ENCODE data around the gene DENND6B.
"Not testable (repeated sequence)": the region's sequence is repeated elsewhere in the genome, so short reads cannot be mapped to it uniquely, and the experiment has no call there.

The DENND6B gene

DNA sequence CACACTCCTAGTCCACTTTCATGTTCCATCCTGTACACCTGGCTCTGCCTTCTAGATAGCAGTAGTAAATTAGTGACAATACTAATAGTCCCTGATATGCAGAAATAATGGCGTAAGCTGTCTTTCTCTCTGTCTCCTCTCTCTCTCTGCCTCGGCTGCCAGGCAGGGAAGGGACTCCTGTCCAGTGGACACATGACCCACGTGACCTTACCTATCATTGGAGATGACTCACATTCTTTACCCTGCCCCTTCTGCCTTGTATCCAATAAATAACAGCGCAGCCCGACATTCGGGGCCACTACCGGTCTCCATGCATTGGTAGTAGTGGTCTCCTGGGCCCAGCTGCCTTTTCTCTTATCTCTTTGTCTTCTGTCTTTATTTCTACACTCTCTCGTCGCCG is 53.0 kb downstream of the DENND6B start:
- DNase-seq (ENCODE audit: low read depth in 1 of 2, low spot score in 1 of 2): not testable (repeated sequence)

DNA sequence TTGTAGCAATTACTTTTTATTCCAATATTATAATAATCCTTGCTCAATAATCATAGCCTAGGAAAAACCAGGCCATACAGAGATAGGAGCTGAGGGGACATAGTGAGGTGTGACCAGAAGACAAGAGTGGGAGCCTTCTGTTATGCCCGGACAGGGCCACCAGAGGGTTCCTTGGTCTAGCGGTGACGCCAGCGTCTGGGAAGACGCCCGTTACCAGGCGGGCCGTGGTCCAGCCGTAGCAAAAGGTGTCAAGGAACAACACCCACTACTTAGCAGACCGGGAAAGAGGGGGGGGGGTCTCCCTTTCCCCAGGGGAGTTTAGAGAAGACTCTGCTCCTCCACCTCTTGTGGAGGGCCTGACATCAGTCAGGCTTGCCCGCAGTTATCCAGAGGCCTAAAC is 53.5 kb downstream of the DENND6B start:
- not testable (repeated sequence) for DNase-seq (ENCODE audit: low read depth in 1 of 2, low spot score in 1 of 2)

DNA sequence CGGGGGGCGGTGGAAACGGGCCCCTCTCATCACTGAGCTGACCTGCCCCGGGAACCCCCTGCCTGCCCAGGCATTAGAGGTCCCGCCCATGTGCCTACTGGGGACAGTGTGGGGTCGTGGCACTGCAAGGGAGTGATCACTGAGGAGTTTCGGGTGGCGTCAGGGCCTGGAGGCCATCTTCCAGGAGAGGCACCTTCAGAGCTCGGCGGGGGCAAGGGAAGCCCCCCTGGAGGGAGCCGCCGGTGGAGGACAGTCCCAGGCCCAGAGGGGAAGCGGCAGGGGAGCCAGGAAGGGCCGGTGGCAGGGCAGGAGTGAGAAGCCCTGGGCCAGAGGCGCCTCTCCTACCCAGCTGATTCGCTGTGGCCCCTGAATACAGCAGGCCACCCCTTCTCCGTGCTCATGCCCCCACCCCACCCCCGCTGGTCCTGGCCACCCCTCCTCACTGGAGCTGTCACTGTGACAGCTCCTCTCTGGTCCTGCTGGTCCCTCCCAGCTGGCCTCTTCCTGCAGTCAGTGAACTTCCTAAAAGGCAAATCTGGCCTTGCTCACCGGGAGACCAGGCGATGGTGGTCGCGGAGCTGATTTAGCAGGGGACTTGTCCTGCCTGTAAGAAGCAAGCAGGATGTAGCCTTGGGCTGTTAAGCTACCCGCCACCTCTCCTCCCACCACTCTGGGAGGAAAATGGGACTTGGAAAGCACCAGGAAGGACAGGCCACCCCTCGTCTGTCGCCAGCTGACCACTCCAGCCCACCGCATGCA is 54.6 kb downstream of the DENND6B start:
- no peak for DNase-seq (ENCODE audit: low read depth in 1 of 2, low spot score in 1 of 2)

DNA sequence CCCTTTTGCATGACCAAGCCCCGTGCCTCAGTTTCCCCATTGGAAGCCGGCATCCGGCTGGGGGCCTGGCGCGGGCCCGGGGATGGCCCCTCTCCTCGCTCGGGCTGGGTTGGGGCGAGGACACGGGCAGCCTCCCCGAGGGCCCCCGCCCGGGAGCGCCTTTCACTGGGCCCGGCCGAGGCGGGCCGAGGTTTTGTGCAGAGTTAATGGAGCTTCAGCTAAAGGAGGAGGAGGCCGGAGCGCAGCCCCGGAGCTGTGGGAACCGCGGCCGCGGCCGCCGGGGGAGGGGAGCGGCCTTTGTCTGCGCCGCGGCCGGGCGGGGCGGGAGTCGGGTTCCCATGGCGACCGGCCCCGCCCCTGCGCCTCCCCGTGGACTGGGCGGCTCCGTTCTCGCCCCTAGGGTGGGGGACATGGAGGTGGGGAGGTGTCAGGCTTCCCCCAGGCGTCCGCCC is 55.3 kb downstream of the DENND6B start:
- no peak for DNase-seq (ENCODE audit: low read depth in 1 of 2, low spot score in 1 of 2)

DNA sequence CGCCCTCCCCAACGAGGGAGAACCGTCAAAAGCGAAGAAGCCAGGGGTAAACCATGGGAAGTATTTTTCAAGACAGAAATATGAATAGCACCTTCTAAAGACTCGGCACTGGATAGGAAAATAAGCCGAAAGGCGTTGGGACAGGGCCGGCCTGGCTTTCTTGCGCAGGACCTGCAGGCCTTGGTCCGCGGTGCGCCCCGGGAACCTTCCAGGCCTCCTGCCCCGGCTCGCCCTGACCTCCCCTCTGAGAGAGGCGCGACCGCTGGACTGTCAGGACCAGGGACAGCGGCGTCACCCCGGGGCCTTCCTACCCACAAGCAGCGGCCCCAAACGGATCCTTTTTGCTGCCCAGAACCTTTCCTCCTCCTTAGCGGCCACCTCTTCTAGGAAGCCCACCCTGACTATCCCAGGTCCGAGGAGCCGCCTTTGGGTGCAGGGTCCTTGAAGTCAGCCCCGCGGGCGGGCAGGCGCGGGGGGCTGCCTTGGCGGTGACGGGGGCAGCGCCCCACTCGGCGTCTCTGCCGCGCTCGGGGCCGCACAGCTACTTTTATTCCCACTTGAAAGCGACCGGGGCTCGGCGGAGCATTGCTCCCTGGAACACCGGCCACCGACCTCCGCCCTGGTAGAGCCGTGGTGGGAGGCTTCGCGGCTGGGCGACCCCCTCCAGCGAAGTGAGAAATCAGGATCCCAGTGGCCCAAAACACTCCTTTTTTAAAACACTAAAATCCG is 56.0 kb downstream of the DENND6B start:
- DNase-seq (ENCODE audit: low read depth in 1 of 2, low spot score in 1 of 2): peak; percentile 30 to 44

DNA sequence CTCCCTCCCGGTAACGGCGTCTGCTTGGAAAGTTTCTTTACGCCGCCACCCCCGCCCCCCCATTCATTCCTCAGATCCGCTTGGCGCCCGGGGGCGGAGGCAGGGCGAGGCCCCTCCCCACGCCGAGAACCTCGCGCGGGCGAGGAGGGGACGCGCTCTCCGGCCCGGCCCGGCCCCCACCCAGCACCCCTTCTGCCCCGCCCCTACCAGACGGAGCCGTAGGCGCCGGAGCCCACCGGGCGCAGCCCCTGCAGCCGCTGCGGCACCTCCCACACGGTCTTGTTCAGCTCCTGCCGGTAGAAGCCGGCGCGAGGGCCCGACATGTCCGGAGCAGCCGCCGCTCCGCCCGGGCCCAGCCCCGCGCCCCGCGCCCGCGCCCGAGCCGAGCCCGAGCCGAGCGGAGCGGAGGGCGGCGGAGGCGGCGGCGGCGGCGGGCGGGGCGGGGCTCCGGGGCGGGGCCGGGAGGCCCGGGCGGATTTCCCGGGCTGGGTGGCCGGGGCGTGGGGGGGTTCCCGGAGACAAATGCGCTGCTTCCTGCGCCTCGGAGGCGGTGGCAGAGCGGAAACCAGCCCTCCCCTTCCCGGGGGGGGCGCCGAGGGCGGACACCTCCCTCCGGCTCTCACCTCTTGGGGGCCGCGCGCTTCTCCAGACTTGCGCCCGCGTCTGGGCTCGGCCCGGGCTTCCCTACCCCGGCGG is 56.7 kb downstream of the DENND6B start, which contains the start of gene MAPK11:
Gene MAPK11 (minus strand): TSS at position 411 of the 696 bp plus-strand sequence. CDS start 88 bp downstream, at position 323.
- DNase-seq (ENCODE audit: low read depth in 1 of 2, low spot score in 1 of 2): peak; percentile 40 to 44

DNA sequence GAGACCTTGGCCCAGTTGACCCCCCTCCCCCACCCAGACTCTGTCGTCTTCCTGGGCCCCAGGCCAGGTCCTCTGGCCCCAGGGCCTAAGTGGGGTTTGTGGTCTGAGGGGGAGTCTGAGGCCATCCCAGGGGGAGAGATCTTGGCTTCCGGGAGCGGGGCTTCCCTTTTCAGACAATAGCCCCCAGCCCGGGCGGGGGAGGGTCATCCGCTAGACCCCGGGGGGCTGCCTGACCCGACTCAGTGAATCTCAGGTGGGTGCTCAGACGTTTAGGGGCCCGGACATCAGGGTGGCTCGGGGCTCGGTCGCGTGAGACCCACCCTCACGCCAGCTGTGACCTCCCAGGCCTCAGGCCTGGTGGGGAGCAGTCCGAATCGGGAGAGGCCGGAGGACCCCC is 57.2 kb downstream of the DENND6B start:
- no peak for DNase-seq (ENCODE audit: low read depth in 1 of 2, low spot score in 1 of 2)

DNA sequence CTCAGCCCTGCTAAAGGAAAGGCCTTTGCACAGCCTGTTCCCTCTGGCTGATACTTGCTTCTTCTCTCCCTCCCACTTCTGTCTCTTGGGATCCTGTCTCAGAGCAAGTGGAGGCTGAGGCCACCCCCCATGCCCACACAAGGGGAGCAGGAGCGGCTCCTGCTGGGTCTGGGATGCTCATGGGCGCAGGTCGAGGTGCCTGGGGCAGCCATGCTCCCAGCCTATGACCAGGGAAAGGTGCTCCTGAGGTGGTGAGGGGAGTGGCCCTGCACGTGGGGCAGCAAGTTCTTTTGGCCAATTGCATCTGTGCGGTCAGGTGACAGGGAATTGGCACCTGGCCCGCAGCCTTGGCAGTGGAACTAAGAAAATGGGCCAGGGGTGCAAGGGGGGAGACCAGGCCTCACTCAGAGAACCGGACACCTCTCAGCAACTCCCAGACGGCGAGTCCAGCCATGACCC is 58.1 kb downstream of the DENND6B start:
- DNase-seq (ENCODE audit: low read depth in 1 of 2, low spot score in 1 of 2): no peak

DNA sequence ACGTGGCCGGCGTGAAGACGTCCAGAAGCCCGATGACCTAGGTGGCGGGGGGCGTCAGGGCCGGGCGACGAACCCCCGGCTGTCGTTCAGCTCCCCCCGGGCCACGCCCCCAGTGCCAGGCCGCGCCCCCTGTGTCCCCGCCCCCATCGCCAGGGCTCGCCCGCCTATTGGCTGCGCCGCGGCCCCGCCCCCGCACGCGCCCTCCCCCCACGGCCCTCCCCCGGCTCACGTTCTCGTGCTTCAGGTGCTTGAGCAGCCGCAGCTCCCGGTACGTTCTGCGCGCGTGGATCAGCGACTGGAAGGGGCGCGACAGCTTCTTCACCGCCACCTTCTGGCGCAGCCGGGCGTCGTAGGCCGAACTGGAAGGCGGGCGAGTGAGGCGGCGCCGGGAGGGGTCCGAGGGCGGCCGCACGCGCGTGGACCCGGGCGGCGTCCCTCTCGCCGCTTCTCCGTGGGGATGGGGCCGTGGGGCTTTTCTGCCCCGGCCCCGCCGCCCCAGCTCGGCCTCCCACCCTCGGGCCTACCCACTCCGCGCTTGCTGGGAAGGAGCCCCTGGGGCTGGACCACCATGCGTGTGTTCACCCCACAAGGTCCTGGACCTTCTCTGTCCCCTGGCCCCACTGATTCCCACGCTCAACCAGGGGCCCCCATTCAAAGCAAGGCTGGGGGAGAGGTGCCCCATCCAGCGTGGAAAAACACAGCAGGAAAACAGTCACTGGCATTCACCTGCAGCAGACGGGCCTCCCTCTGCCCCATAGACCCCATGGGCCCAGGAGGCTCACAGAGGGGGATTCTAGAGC is 59.0 kb downstream of the DENND6B start:
- peak in 1 of 2 donors; percentile 29 for DNase-seq (ENCODE audit: low read depth in 1 of 2, low spot score in 1 of 2)

DNA sequence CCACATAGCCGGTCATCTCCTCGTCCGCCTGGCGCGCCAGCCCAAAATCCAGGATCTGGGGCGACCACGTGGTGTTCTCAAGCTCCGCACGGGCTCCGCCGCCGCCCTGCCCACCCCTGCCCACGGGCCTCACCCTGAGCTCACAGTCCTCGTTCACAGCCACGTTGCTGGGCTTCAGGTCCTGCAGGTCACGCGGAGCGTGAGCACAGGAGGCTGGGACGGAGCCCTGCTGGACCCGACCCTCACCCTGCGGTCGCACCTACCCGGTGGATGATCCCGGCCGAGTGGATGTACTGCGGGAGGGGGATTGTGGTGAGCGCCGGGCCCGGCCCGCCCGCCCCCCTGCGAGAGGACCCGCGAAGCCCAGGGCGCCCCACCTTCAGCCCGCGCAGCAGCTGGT is 59.8 kb downstream of the DENND6B start:
- no peak for DNase-seq (ENCODE audit: low read depth in 1 of 2, low spot score in 1 of 2)

DNA sequence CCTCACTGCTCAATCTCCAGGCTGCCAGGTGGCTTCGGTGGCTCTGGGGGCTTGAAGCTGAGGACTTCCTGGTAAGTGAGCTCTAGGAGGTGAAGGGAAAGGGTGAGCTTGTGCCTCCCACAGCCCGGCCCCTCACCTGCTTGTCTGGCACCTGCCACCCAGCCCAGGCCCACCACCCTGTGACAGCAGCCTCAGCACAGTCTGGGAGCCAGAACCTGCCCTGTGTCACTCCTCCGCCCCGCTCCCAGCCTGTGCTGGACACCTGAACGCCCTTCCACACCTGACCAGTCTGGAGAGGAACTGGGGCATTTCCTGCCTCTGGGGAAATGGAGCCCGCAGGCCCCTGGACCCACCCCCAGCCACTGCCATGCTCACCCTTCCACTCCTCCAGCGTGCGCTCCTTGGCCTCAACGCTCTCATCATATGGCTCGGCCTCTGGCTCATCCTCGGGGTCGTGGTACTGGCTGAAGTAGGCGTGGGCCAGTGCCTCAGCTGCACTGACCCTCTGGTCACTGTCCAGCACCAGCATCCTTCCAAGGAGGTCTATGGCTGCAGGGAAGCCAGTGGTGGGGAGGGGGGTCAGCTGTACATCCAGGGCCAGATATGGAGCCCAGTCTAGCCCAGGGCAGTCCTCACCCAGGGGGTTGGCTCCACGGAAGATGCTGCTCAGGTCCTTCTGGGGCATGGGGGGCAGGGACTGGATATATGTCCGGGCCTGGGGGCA is 61.7 kb downstream of the DENND6B start:
- no peak for DNase-seq (ENCODE audit: low read depth in 1 of 2, low spot score in 1 of 2)

DNA sequence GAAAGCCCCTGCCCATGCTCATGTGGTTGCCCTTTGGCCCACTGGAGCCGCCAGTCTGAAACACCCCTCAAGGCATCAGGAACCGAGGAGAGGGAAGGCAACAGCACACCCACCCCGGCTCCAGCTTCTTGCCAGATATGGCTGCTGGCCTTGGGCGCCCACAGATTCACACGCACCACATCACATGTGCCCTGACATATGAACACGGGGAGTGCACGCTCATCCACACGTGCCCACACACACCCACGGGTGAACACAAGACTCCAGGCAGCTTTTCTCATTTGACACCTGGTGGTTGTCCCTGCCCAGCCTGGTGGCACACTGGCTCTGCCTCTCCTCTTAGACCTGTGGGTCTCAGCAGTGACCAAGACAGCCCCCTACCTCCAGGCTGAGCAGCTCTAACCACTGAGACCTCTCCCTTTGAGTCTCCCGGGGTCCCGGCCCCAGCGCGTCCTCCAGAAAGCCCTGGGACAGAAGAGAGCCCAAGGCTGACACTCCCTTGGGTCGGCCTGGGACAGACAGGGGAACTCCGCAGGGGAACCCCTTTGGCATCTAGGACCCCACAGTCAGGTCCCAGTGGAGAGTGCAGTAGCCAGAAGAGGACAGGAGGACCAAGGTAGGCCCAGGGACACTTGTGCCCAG is 62.6 kb downstream of the DENND6B start:
- no peak for DNase-seq (ENCODE audit: low read depth in 1 of 2, low spot score in 1 of 2)

DNA sequence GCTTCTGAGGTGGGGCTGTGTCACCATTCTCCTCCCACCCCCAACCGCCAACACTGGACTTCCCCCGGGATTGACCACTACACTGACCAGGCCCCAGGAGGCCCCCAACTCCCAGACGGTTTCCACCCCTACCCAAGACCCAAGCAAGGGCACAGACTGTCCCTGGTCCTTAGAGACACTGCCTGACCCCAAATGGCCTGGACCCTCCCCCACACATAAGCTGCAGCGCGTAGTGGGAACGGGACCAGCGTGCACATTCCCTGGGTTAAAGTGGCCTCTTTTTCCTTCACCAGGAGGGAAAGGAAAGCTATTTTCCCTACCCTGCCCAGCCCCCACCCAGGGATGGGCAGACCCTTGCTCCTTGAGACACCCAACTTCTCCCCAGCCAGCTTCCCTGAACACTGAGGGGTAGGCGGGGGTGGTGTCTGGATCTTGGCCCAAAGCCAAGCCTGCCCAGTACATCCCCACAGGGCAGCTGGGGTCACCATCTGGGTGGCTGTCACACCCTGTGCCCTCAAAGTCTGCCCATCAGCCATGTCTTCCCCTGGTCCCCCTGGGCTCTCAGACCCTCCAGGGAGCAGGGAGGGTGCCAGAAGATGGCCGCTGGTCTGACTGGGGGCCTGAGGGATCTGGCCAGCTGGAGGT is 63.7 kb downstream of the DENND6B start:
- DNase-seq (ENCODE audit: low read depth in 1 of 2, low spot score in 1 of 2): no peak

DNA sequence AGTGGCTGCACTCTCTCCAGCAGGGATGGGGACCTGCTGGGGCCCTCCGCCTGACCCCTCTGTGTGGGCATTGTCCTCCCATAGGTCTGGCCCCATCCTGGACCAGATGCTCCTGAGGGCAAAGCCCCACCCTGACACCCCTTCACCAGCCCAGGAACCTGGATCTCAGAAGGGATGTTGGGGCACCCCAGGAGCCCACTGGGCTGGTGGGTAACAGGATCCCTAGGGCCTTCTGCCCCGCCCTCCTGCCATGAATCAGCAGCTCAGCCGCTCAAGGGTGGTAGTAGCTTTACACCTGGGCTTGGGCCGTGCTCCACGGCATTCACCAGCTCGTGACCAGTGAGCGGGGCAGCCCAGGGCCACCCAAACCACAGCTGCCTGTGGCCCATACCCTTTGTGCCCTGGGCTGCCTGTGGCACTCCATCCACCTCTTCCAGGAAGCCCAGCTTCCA is 64.3 kb downstream of the DENND6B start:
- no peak for DNase-seq (ENCODE audit: low read depth in 1 of 2, low spot score in 1 of 2)

DNA sequence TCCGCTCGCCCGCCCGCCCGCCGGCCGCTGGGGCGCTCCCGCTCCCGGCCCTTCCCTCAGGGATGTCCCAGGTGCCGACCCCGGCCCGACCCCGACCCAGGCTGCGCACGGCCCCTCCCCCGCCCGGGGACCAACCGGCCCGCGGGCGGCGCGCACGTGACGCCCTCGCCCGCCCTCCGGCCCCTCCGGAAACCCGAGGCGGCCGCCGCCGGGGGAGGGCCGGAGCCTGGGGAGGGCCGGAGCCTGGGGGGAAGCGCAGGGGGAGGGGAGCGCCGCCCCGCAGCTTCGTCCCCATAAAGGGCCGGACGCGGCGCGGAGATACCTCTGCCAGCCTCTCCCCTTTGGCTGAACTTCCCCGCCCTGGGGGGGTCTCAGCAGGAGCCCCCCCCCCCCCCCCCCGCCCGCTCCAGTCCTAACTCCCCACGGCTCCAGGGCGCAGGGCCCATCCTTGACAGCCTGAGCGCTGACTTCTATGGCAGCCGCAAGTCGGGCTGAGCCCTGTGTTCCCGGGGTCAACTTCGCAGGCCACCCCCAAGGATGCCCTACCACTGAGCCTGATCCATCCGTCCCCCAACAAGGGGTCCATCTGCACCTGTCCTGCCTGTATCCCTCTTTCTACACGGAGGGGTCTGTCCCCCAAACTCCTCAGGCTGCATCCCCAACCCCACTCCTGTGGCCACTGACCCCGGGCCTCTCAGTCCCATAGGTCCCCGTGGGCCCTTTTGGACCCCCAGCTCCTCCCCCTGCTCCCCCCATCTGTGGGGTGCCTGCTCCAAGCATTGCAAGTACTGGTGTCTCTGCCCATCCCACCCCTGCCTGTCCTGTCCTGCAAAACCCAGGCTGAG is 65.0 kb downstream of the DENND6B start, which contains the start of gene MAPK12:
Gene MAPK12 (minus strand): TSS at position 69 of the 845 bp plus-strand sequence. CDS start 174 bp downstream, outside the sequence.
- no peak for DNase-seq (ENCODE audit: low read depth in 1 of 2, low spot score in 1 of 2)

DNA sequence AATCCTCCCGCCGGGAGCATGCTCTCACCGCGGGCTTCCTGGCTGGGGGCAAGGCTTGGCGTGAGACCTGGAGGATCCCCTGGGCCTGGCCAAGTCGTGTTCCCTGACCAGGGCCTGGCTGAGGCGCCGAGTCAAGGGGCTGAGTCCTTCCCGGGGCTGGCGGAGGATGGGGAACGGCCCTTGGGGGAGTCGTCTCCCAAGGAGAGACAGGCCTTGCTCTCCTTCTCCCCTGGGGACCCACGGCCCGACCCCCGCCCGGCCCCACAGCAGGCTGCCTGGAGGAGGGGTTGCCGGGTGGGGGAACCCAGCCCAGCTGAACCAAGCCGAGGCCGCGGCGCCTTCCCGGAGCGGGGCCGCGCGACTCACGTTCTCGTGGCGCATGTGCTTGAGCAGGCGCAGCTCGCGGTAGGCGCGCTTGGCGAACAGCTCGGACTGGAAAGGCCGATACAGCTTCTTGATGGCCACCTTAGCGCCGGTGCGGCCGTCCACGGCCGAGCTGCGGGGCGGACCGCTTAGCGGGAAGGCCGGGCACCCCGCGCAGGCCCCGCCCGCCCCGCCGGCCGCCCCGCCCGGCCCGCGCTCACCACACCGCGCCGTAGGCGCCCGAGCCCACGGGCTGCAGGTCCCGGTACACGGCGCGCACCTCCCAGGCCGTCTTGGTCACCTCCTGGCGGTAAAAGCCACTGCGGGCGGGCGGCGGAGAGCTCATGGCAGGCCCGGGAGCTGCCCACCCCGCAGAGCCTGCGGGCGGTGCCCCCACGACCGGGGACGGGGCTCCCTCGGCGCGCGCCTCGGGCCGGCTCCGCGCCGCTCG is 65.8 kb downstream of the DENND6B start:
- no peak for DNase-seq (ENCODE audit: low read depth in 1 of 2, low spot score in 1 of 2)

DNA sequence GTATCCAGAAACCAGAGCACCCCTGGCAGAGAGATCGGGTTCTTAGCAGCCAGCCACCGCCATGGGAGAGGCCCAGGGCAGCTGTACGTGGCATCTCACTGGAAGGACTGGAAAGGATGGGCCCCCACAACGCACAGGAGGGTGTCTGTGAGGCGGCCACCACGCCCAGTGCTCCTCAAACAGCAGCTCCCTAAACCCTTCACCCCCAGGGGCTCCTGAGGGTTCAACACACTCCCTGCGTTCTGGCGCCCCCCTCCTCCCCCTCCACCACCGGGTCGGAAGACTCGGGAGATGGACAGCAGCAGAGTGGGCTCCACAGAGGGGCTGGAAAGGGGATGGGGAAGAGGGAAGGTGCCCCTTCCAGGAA is 66.4 kb downstream of the DENND6B start:
- no peak for DNase-seq (ENCODE audit: low read depth in 1 of 2, low spot score in 1 of 2)
